IMR-90 (cell line): ENCODE measurements around the gene TRAF1. TPM values are rescaled to one million over a fixed set of nuclear protein-coding genes. Genes with fewer than 3 reads are reported as not detected.

Source experiments
- ATAC-seq: fragments of 200-7000 bp; cut with Tn5 transposase; 2 replicates; pipeline ENCODE4 v1.9.1; 2020; ENCODE audit warnings: low read depth, mild to moderate bottlenecking, moderate library complexity
- BruUV-seq: library from RNA; stranded (reverse); fragments of 400-500 nt; replicated peaks from 2 replicates; lab custom pipeline; 2021; lab: Mats Ljungman, UMichigan
- CTCF ChIA-PET: fragments of 300-600 bp; formaldehyde crosslinking; extraction: SDS; loops from one replicate; lab custom pipeline; 2021; ENCODE audit warnings: antibody characterized with exemption; lab: Yijun Ruan, JAX
- POLR2A ChIA-PET: fragments of 300-600 bp; sonication (Branson Sonifier 250); formaldehyde crosslinking; loops from one replicate; lab custom pipeline; 2022; ENCODE audit warnings: antibody characterized with exemption; ENCODE audit not compliant: unreplicated experiment; lab: Charles Lee
- DNase-seq: peaks from one replicate; pipeline ENCODE4 v3.0.0; 2013
- H2AFZ ChIP-seq: replicated peaks from 2 replicates; pipeline ENCODE3; 2013; ENCODE audit warnings: low read length, mild to moderate bottlenecking; ENCODE audit not compliant: poor library complexity
- H2AK5ac ChIP-seq: 2 replicates; pipeline ENCODE4 v1.6.1; 2013; ENCODE audit warnings: low read depth, low read length, inconsistent platforms
- H2AK9ac ChIP-seq: replicated peaks from 2 replicates; pipeline ENCODE3; 2013; ENCODE audit warnings: mild to moderate bottlenecking, low read depth, low read length, moderate library complexity; ENCODE audit not compliant: poor library complexity
- H2BK120ac ChIP-seq: 2 replicates; pipeline ENCODE4 v1.6.1; 2013; ENCODE audit warnings: low read depth, low read length, inconsistent platforms
- H2BK15ac ChIP-seq: 3 replicates; pipeline ENCODE4 v1.6.1; 2013; ENCODE audit warnings: low read depth, low read length, inconsistent platforms
- H2BK20ac ChIP-seq: 2 replicates; pipeline ENCODE4 v1.6.1; 2013; ENCODE audit warnings: low read depth, mild to moderate bottlenecking, inconsistent platforms, low read length, moderate library complexity
- H2BK5ac ChIP-seq: 2 replicates; pipeline ENCODE4 v1.6.1; 2013; ENCODE audit warnings: mild to moderate bottlenecking, low read depth, low read length, inconsistent platforms; ENCODE audit not compliant: poor library complexity, severe bottlenecking
- H3K14ac ChIP-seq: replicated peaks from 2 replicates; pipeline ENCODE4 v1.6.1; 2013; ENCODE audit warnings: low read depth, low read length, inconsistent platforms
- H3K18ac ChIP-seq: 2 replicates; pipeline ENCODE4 v1.6.1; 2013; ENCODE audit warnings: low read depth, low read length, control low read depth
- H3K23ac ChIP-seq: 2 replicates; pipeline ENCODE4 v1.6.1; 2013; ENCODE audit warnings: low read depth, low read length, inconsistent platforms
- H3K27ac ChIP-seq: 2 replicates; pipeline ENCODE4 v1.5.1; 2013; ENCODE audit warnings: mild to moderate bottlenecking, control low read depth, low read length; ENCODE audit not compliant: insufficient read depth
- H3K27me3 ChIP-seq: 2 replicates; pipeline ENCODE4 v1.6.1; 2013; ENCODE audit warnings: low read length; ENCODE audit not compliant: control insufficient read depth, insufficient read depth
- H3K36me3 ChIP-seq: 2 replicates; pipeline ENCODE4 v1.6.1; 2013; ENCODE audit warnings: low read length, mixed read lengths; ENCODE audit not compliant: control insufficient read depth, insufficient read depth
- H3K4ac ChIP-seq: 2 replicates; pipeline ENCODE4 v1.6.1; 2013; ENCODE audit warnings: low read depth, low read length, inconsistent platforms
- H3K4me1 ChIP-seq: 2 replicates; pipeline ENCODE4 v1.6.1; 2013; ENCODE audit warnings: low read length, mixed read lengths; ENCODE audit not compliant: control insufficient read depth, insufficient read depth
- H3K4me2 ChIP-seq: 2 replicates; pipeline ENCODE4 v1.6.1; 2013; ENCODE audit warnings: low read depth, mild to moderate bottlenecking, control low read depth, low read length, moderate library complexity
- H3K4me3 ChIP-seq: 2 replicates; pipeline ENCODE4 v1.5.1; 2013; ENCODE audit warnings: low read depth, mild to moderate bottlenecking, control low read depth, low read length, moderate library complexity; ENCODE audit not compliant: insufficient read depth
- H3K56ac ChIP-seq: 2 replicates; pipeline ENCODE4 v1.6.1; 2013; ENCODE audit warnings: low read length, inconsistent platforms; ENCODE audit not compliant: insufficient read depth; ENCODE audit errors: extremely low read depth
- H3K79me1 ChIP-seq, 2 experiments: 2 replicates each; pipeline ENCODE4 v1.6.1; 2013; ENCODE audit warnings: low read length in 2 of 2, inconsistent platforms in 1 of 2, low read depth in 1 of 2
- H3K9ac ChIP-seq: 2 replicates; pipeline ENCODE4 v1.6.1; 2013; ENCODE audit warnings: low read depth, low read length, control low read depth
- H3K9me1 ChIP-seq: 2 replicates; pipeline ENCODE4 v1.6.1; 2013; ENCODE audit warnings: low read length, inconsistent platforms; ENCODE audit not compliant: insufficient read depth
- H3K9me3 ChIP-seq: 2 replicates; pipeline ENCODE4 v1.6.1; 2013; ENCODE audit warnings: low read length; ENCODE audit not compliant: control insufficient read depth, insufficient read depth
- H4K20me1 ChIP-seq: 2 replicates; pipeline ENCODE4 v1.6.1; 2013; ENCODE audit warnings: low read length, inconsistent platforms; ENCODE audit not compliant: insufficient read depth
- H4K5ac ChIP-seq: 2 replicates; pipeline ENCODE4 v1.6.1; 2013; ENCODE audit warnings: mild to moderate bottlenecking, low read depth, low read length, control low read depth
- H4K8ac ChIP-seq, 2 experiments: 2 replicates each; pipeline ENCODE4 v1.6.1; 2013; ENCODE audit warnings: low read depth in 2 of 2, low read length in 2 of 2, control low read depth in 1 of 2, inconsistent platforms in 1 of 2
- H4K91ac ChIP-seq: 2 replicates; pipeline ENCODE4 v1.6.1; 2013; ENCODE audit warnings: low read depth, low read length, inconsistent platforms; ENCODE audit not compliant: insufficient read depth
- BHLHE40 ChIP-seq: fragments of 150-350 bp; IDR thresholded peaks from 2 replicates; pipeline ENCODE4 v1.6.1; 2016; ENCODE audit warnings: mild to moderate bottlenecking, low read depth, low read length
- CEBPB ChIP-seq: IDR thresholded peaks from 2 replicates; pipeline ENCODE4 v1.6.1; 2012; ENCODE audit warnings: low read depth, low read length, improper control_type of control experiment
- CHD1 ChIP-seq: IDR thresholded peaks from 2 replicates; pipeline ENCODE4 v1.6.1; 2012; ENCODE audit warnings: low read depth, low read length, improper control_type of control experiment
- CTCF ChIP-seq: conservative IDR thresholded peaks from 2 replicates; pipeline ENCODE4 v1.5.1; 2012; ENCODE audit warnings: mild to moderate bottlenecking, low read depth, low read length, improper control_type of control experiment
- ELK1 ChIP-seq: fragments of 150-350 bp; IDR thresholded peaks from 2 replicates; pipeline ENCODE4 v1.6.1; 2016; ENCODE audit warnings: low read depth, mild to moderate bottlenecking, low read length, moderate library complexity, borderline replicate concordance
- MAFK ChIP-seq: IDR thresholded peaks from 2 replicates; pipeline ENCODE4 v1.6.1; 2012; ENCODE audit warnings: low read depth, low read length, improper control_type of control experiment
- MAZ ChIP-seq: IDR thresholded peaks from 2 replicates; pipeline ENCODE4 v1.6.1; 2012; ENCODE audit warnings: low read depth, mild to moderate bottlenecking, low read length, improper control_type of control experiment, moderate library complexity, borderline replicate concordance
- MXI1 ChIP-seq: IDR thresholded peaks from 2 replicates; pipeline ENCODE4 v1.6.1; 2012; ENCODE audit warnings: low read depth, mild to moderate bottlenecking, low read length, moderate library complexity, borderline replicate concordance
- NFE2L2 ChIP-seq: fragments of 150-350 bp; IDR thresholded peaks from 2 replicates; pipeline ENCODE4 v1.6.1; 2016; ENCODE audit warnings: low read depth, mild to moderate bottlenecking, low read length
- POLR2A ChIP-seq: IDR thresholded peaks from 2 replicates; pipeline ENCODE4 v1.6.1; 2012; ENCODE audit warnings: mild to moderate bottlenecking, low read depth, low read length
- RAD21 ChIP-seq: IDR thresholded peaks from 2 replicates; pipeline ENCODE4 v1.6.1; 2012; ENCODE audit warnings: low read length, improper control_type of control experiment
- RCOR1 ChIP-seq: IDR thresholded peaks from 2 replicates; pipeline ENCODE4 v1.6.1; 2012; ENCODE audit warnings: mild to moderate bottlenecking, low read length, improper control_type of control experiment; ENCODE audit not compliant: insufficient replicate concordance
- RFX5 ChIP-seq: IDR thresholded peaks from 2 replicates; pipeline ENCODE4 v1.8.0; 2012; ENCODE audit warnings: low read depth, mild to moderate bottlenecking, low read length, moderate library complexity
- SMC3 ChIP-seq: fragments of 150-350 bp; IDR thresholded peaks from 2 replicates; pipeline ENCODE4 v1.6.1; 2016; ENCODE audit warnings: low read depth, mild to moderate bottlenecking, antibody characterized with exemption, low read length, moderate library complexity
- USF2 ChIP-seq: fragments of 150-350 bp; IDR thresholded peaks from 2 replicates; pipeline ENCODE4 v1.6.1; 2017; ENCODE audit warnings: mild to moderate bottlenecking, antibody characterized with exemption, low read length, low read depth
- WGBS, 2 experiments: methylation state at CpG; one replicate each; pipeline versions ENCODE4 v1.1.5 to v1.1.7; 2013; ENCODE audit warnings: missing lambda C conversion rate in 2 of 2; ENCODE audit not compliant: insufficient read length in 1 of 2; ENCODE audit errors: extremely low coverage in 2 of 2; 5-methylcytosine and 5-hydroxymethylcytosine counted together
- dilution Hi-C: fragments of 300-500 bp; cut with HindIII; formaldehyde crosslinking; loops from one replicate; pipeline ENCODE4 v1.14.3; 2018; ENCODE audit warnings: low sequenced_read_pairs; ENCODE audit not compliant: unreplicated experiment
- in situ Hi-C: fragments of 300-500 bp; cut with MboI; formaldehyde crosslinking; loops from 3 replicates; pipeline ENCODE4 v1.14.3; 2019; ENCODE audit warnings: low sequenced_read_pairs, inconsistent platforms, mixed read lengths
- intact Hi-C: fragments of 100-400 bp; cut with micrococcal nuclease; formaldehyde crosslinking; loops from 2 replicates; pipeline ENCODE4 v1.10.0; 2022
- polyA plus RNA-seq, 3 experiments: library from polyadenylated mRNA; depleted of rRNA; stranded (reverse); fragments of >200 nt; gene quantifications; 2 replicates each; pipeline ENCODE4 v1.2.3, GENCODE V29; 2012; ENCODE audit warnings: low replicate concordance in 1 of 3
- total RNA-seq: library from RNA; depleted of rRNA; stranded (reverse); fragments of >200 nt; gene quantifications from 2 replicates; pipeline ENCODE4 v1.2.3, GENCODE V29; 2012

The TRAF1 gene
- total and polyA plus RNA-seq, 2 of the 4 experiments (the other 2 are of a cell fraction) = 3.9 to 4.1 TPM

GRCh38 chr9:120891884-120892747, 34.5 kb downstream of the TRAF1 start:
- Histone ChIP-seq H4K8ac (no peak overlapping the region), H2BK5ac (no peak overlapping the region), H4K5ac (no peak overlapping the region), H3K23ac (no peak overlapping the region), H3K18ac (no peak overlapping the region), H3K4me3 (no peak overlapping the region), H3K14ac (no peak overlapping the region), H2BK20ac (no peak overlapping the region), H3K36me3 (no peaks in the 10 kb centered on the region), H3K27me3 (peaks cover 2% of the 10 kb centered on the region; the same call in 1 of the 2 replicates), H3K4me2 (no peak overlapping the region), H3K79me1 (no peaks in the 10 kb centered on the region), H3K9ac (no peak overlapping the region), H4K91ac (no peak overlapping the region), H3K27ac (no peak overlapping the region), H2AFZ (no peak overlapping the region), H3K9me3 (no peaks in the 10 kb centered on the region), H4K20me1 (no peaks in the 10 kb centered on the region; the same call in 1 of the 2 replicates), H3K9me1 (no peaks in the 10 kb centered on the region), H3K4ac (no peak overlapping the region), H3K4me1 (no peaks in the 10 kb centered on the region), H2BK120ac (no peak overlapping the region), H2AK9ac (no peak overlapping the region), H2BK15ac (no peak overlapping the region; the same call in 2 of the 3 replicates), H3K56ac (no peak overlapping the region), H2AK5ac (no peak overlapping the region; the same call in 1 of the 2 replicates)
- in situ Hi-C loops = no loop called here
- no peak for ATAC-seq
- BruUV-seq = no TSS peak
- WGBS, 2 experiments = 50% methylated on average over 2 of the region's 15 CpGs; no CpG with 5 or more reads in 1 of the 2 experiments
- dilution Hi-C loops = no loop called here
- no peak for DNase-seq
- CTCF ChIA-PET = no interaction called here
- intact Hi-C loops = no loop called here
- POLR2A ChIA-PET = no interaction called here
- TF ChIP-seq RFX5 = no peak
- TF ChIP-seq ELK1 = no peak
- no peak for TF ChIP-seq CTCF
- TF ChIP-seq MXI1 = no peak
- TF ChIP-seq BHLHE40 = no peak
- no peak for TF ChIP-seq NFE2L2
- TF ChIP-seq USF2 = no peak
- TF ChIP-seq RCOR1 = no peak
- no peak for TF ChIP-seq MAFK
- no peak for TF ChIP-seq CHD1
- TF ChIP-seq POLR2A = no peak
- no peak for TF ChIP-seq MAZ
- no peak for TF ChIP-seq RAD21
- TF ChIP-seq CEBPB = no peak
- TF ChIP-seq SMC3 = no peak
